Hematopoietic multipotent progenitor cell treated with erythropoietin and hydrocortisone succinate and interleukin-3 and kit ligand, for 15 days (in vitro differentiated cells): ENCODE data around the gene IPO8.
"Not testable (repeated sequence)": the region's sequence is repeated elsewhere in the genome, so short reads cannot be mapped to it uniquely, and the experiment has no call there.

Experiments used
- DNase-seq: peaks from one replicate; pipeline ENCODE4 v3.0.0-alpha.2; 2015; ENCODE audit warnings: low spot score

The IPO8 gene

DNA sequence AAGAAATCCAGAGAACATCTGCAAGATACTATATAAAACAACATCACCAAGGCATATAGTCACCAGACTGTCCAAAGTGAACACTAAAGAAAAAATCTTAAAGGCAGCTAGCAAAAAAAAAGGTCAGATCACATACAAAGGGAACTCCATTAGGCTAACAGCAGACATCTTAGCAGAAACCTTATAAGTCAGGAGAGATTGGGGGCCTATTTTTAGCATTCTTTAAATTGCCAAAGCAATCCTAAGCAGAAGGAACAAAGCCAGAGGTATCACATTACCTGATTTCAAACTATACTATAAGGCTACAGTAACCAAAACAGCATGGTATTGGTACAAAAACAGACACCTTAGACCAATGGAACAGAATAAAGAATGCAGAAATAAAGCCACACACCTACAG, 92.5 kb downstream of the IPO8 start:
- no peak for DNase-seq

DNA sequence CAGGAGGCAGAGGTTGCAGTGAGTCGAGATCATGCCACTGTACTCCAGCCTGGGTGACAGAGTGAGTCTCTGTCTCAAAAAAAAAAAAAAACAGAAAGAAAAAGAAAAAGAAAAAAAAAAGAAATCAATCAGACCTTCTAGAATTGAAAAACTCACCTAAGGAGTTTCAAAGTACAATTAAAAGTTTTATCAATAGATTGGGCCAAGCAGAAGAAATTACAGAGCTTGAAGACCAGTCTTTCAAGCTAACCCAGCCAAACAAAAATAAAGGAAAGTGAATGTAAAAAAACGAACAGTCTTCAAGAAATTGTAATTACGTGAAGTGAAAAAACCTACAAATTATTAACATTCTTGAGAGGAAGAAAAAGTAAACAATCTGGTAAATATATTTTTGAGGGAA, 93.0 kb downstream of the IPO8 start:
- no peak for DNase-seq

GRCh38 chr12:30599608-30600007, 96.1 kb downstream of the IPO8 start:
- DNase-seq, result no peak

DNA sequence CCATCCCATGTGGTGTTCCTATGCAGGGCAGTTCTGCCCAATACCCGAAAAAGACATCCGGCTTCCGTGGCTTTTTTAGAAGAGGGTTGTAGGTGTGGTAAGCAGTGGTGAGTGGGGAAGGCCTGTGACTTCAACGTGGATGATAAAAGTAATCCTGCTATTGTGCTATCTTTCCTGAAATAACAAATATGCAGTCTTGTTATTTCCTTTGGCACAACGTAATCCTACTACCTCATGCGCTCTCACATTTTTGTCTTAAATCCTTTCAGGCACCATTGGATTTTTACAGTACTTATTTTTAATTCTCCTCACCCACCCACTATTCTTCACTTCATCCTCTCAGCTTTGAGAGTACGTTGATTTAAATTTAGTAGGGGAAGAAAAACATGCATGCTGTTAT, 96.8 kb downstream of the IPO8 start:
- no peak for DNase-seq

GRCh38 chr12:30595742-30596141, 99.9 kb downstream of the IPO8 start:
- DNase-seq, result no peak

DNA sequence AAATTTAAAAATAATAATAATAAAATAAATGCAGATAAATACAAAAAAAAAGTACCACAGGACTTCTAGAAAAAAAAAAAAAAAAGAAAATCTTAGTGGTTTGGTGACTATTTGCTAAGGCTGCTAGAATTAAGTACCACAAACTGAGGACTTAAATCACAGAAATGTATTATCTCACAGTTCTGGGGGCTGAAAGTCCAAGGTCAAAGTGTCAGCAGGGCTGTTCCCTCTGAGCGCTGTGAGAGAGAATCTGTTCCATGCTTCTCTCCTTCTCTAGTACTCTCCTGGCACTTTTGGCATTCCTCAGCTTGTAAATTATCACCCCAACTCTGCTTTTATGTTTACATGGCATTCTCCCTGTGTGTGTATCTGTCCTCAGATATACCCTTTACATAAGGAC, 101.2 kb downstream of the IPO8 start:
- DNase-seq, result no peak

- DNase-seq, result not testable (repeated sequence)
These were observed 107.1 kb downstream of the IPO8 start for GRCh38 chr12:30588572-30588971.

- DNase-seq, result no peak
These were observed 107.9 kb downstream of the IPO8 start for GRCh38 chr12:30587782-30588181.

DNA sequence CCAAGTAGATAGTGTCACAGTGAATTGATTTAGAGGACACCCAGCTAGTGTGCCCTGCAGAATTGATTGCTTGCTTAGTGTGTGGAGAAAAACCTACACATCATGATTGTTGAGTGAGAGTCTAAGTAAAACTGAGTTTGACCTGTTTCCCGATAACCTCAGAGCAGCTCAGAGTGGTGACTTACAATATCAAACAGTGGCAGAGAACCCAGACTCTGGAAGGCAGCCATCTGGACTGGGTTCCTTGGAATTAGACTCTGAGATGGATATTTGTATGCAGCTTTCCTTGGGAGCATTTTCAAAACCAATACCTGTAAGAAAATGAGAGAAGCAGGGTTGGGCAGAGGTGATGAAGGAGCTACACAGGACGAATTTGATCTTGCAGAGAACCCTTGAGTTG, 109.8 kb downstream of the IPO8 start:
- DNase-seq, result no peak

DNA sequence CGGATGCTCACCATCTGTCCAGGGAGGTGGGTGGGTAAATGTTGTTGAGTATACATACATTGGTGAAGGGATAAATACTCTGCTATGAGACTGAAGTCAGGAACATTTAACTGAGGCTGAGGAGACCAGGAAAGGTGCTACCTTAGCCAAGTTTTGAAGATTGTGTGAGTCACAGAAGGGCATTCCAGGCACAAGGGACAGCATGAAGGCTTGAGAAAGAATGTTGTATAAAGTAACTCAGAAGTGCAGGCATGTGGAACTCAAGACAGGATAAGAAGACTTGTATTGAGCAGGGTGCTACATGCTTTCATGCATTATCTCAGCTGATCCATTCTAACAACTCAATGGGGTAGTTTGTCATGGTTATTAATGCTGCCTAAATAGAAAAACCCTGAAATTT, 112.7 kb downstream of the IPO8 start:
- no peak for DNase-seq

DNA sequence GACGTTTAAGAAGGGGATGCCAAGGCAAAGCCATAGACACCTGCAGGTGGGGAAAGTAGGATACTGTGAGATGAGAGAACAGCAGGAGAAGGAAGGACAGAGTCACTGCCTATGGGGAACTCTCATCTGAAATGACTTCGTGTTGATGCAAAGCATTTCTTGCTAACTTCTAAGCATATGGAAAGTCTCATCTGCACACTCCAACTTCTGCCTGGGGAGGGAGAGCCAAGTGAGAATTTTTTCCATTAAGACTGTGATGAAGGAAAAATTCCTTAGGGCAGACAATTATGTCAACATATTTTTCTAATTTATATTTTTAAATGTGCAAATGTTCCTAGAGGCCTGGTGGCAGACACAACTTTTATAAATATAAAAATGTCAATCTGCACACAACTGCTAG, 115.3 kb downstream of the IPO8 start:
- DNase-seq, result no peak
